TTC549 (cell line): ENCODE data around the gene CEP41.
"Not testable (repeated sequence)": the region's sequence is repeated elsewhere in the genome, so short reads cannot be mapped to it uniquely, and the experiment has no call there.

Source experiments
- FAIRE-seq: peaks from 2 replicates; lab custom pipeline; 2012; peaks lifted over from hg19 to GRCh38; lab: Jason Lieb, UNC

The CEP41 gene

DNA sequence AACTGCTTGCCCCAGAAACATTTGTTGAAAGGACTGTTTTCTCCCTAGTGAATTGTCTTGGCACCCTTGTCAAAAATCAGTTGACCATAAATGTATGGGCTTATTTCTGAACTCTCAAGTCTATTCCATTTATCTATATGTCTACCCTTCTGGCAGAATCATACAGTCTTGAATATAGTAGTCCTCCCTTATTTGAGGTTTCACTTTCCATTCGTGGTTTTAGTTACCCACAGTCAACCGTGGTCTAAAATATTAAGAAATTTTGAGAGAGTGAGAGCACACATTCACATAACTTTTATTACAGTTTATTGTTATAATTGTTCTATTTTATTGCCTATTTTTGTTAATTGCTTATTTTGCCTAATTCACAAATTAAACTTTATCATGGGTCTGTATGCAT lies 17.4 kb upstream of the CEP41 start:
- no peak for FAIRE-seq

GRCh38 chr7:130454959-130455358 lies 14.1 kb upstream of the CEP41 start:
- FAIRE-seq, result no peak

- no peak for FAIRE-seq
Observed at GRCh38 chr7:130452951-130453350, 12.1 kb upstream of the CEP41 start.

DNA sequence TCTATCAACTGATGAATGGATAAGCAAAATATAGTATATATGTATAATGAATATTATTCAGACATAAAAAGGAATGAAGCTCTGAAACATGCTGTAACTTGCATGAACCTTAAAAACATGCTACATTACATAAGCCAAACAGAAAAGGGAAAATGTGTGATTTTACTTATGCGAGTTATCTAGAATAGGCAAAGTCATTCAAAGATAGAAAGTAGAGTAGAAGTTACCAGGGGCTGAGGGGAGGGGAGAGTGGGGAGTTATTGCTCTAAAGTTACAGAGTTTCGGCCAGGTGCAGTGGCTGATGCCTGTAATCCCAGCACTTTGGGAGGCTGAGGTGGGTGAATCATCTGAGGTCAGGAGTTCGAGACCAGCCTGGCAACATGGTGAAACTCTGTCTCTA lies 10.5 kb upstream of the CEP41 start:
- not testable (repeated sequence) for FAIRE-seq

DNA sequence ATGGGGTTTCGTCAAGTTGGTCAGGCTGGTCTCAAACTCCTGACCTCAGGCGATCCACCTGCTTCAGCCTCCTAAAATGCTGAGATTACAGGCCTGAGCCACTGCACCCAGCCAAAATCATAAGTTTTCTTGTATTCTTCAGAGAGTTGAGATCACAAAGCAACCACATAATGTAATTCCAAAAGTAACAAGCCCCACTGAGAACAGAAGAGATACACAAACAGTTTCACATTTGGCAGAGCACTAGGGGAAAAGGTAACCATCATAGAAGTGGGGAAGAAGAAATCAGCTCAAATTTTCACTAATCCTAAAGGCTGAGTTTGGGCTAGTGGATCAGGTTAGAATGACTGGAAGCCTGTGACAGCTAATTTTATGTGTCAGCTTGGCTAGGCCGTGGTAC lies 5.4 kb upstream of the CEP41 start:
- FAIRE-seq, result no peak

GRCh38 chr7:130444751-130445407 lies 4.1 kb upstream of the CEP41 start:
- no peak for FAIRE-seq

DNA sequence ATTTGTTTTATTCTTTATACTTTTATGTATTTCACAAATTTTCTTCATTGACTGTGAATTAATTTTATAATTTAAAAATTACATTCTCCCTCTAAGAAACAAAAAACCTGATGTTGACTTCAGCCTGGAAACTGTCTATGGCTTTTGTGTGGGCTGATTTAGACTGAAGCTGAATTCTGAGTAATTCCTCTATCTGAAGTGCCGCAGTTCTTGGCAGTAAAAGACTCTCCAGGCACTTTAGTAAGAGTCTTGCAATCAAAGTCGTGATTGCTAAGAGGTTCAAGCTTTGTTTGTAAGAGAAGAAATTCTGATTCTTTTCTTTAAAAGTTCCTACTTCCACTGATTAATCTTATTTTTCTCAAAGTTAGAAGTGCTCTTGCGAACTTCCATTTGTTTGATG lies 3.4 kb upstream of the CEP41 start:
- no peak for FAIRE-seq

DNA sequence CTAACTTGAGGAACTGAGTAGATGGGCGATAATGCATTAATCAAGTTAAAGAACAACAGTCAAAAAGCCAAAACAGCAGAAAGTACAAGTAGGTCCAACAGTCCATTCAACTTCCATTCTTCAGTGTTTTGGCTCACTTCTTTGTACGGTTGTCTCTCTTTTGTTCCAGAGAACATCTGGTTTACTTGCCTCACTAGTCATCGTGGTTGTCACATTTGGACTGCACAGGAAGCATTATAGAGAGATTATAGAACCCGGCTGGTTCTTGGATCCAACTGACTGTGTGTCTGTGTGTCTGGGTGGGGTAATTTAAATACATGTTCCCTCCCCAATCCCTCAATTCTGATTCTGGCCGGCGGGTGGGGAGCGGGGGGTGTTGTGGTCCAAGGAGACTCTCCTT lies 1.8 kb upstream of the CEP41 start:
- no peak for FAIRE-seq

GRCh38 chr7:130441408-130441869 lies 623 bp upstream of the CEP41 start:
- no peak for FAIRE-seq

- no peak for FAIRE-seq
Observed at GRCh38 chr7:130436253-130436652, 4.6 kb downstream of the CEP41 start.

DNA sequence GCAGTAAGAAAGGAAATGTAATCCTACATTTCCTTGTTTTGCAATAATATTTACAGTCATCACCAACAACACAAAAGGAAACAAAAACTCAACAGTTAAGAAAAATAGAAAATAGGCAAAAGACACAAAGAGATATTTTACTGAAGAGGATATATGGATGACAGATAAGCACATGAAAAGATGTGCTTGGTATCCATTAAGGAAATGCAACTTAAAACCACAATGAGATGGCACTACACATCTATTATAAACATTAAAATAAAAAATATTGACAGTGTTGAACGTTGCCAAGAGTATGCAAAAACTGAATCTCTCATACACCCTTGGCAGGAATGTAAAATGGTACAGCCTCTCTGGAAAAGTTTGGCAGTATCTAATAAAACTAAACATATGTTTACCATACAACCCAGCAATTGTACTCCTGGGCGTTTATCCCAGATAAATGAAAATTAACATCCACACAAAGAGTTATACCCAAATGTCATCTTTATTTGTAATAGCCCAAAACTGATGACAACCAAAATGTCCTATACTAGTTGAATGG lies 5.4 kb downstream of the CEP41 start:
- FAIRE-seq, result no peak

DNA sequence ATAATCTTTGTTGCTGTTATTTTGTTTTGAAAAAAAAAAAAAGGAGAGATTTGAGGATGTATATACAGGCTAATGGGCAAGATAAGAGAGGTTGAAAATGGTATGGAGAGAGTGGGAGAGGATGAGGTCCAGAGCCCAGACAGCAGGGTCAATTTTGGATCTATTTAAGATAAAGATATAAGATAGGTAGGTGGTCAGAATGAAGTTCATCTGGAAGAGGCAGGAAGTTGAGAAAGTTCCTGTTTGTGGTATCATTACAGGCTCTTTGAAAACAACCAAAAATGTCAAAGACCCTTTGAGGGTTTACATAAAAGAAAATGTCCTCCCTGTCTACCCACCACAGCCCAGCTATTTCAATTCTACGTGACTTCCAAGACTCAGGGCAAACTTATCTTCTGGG lies 7.5 kb downstream of the CEP41 start:
- FAIRE-seq, result no peak

- FAIRE-seq, result no peak
Observed at GRCh38 chr7:130432886-130433285, 7.9 kb downstream of the CEP41 start.

- peak; percentile 85 for FAIRE-seq
Observed at GRCh38 chr7:130430841-130431666, 9.8 kb downstream of the CEP41 start.

DNA sequence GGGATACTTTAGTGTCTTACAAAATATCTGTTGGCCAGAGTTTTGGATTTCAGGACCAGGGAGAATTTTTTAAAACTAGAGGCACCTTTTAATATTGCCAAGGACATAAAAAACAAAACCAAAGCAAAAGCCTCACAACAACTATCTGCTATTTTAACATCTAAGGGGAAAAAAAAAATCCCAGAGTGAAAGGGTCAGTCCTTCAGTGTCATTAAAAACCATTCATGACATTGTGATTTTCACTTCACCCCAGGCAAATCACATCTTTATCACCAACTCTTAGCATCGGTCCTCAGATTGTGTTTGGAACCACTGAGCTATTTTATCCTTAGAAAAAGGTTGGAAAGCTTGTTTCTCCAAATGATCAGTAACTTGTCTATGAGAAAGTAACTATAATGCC lies 10.7 kb downstream of the CEP41 start:
- peak; percentile 58 for FAIRE-seq

DNA sequence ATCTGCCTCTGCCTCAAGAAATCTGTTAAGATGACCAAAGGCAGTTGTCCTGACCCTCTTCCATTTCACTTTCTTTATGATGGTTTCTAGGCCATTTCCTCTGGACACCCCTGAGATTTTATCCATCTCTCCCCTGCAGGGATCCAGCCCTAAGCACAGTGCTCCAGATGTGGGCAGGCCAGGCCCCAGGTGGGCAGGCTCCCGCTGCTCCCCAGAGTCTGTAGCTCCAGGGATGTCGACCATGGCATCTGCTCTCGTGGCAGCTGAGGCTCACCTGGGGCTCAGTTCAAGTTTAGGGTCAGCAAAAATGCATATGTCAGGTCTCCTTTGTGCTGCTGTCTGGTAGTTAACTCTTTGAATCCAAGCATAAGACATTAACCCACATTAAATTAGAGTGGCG lies 11.8 kb downstream of the CEP41 start:
- FAIRE-seq, result no peak

GRCh38 chr7:130426564-130426963 lies 14.3 kb downstream of the CEP41 start:
- FAIRE-seq, result peak; percentile 73

- no peak for FAIRE-seq
Observed at GRCh38 chr7:130425796-130426195, 15.0 kb downstream of the CEP41 start.

- no peak for FAIRE-seq
Observed at GRCh38 chr7:130423501-130424037, 17.2 kb downstream of the CEP41 start.

DNA sequence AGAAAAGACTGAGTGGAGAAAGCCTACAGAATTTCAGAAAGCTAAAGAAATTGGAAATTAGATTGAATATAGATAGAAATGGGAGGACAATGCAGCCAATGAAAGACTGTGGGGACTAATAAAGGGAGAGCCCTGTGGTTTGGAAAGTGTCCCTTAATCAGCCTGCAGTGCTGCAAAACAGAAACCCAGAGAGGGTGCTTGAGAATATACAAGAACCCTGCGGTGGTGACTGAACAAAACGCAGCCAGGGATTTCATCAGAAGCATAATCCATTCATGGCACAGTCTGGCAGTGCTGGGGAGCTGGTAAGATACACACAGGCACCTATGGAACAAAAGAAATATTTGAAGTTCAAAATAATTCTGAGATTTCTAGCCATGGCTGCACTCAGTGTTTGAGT lies 19.1 kb downstream of the CEP41 start:
- no peak for FAIRE-seq

DNA sequence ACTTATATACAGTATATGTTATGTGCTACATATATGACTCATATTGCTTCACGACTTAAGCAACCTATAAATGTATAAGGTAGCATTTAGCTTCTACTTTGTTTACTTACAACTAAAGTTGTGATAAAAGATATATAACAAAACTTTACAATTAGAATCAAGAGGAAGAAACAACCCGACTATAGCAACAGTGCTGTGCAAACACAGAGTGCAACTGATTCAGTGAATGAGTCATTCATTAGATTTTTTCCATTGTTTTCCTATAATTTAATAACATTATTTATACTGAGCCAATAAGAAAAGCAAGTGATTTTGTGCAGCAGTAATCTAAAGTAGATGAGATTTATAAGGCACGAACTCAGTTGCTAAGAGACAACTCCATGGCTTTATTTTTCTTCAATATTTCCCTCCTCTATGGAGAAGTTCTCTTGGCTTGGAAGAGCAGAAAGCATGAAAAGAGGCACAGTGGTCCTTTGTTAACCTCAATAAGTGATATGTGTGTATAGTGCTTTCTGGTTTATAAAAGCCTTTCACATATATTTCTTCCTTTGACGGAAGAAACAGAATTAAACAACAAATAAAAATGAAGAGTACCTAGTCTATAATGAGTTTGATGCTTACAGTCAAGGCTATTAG lies 19.8 kb downstream of the CEP41 start:
- FAIRE-seq, result no peak

- FAIRE-seq, result no peak
Observed at GRCh38 chr7:130419658-130420057, 21.2 kb downstream of the CEP41 start.

DNA sequence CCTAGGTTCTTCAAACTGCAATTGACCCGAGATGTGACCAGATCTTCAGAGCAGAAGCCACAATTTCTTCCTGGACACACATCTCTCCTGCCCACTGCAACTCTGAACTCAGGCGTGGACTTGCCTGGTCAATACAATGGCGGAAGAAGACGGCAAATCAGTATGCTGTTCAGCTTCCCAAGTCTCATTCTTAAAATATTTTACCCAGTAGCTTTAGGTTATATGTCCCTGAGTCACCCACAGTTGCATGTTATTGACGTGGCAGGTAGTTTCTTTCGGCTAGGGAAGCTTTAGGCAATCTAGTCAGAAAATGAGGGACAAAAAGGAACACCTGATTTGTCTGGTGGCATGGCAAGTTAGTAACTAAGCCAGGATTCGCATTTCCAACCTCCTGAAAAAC lies 22.5 kb downstream of the CEP41 start:
- FAIRE-seq, result no peak
